GM11168 (cell line): Measurements from ENCODE around the gene MSS51.

Experiments
- in situ Hi-C: fragments of 300-500 bp; cut with MboI; formaldehyde crosslinking; loops from one replicate; pipeline ENCODE4 v1.12.0; 2022; ENCODE audit warnings: low sequenced_read_pairs; ENCODE audit not compliant: unreplicated experiment

MSS51 gene

GRCh38 chr10:73433538-73433867, at the start of gene MSS51:
Gene MSS51, minus strand, starts transcription at chr10:73433561. Its CDS starts 5,277 bp downstream, at chr10:73428284.
- in situ Hi-C loops, result no loop called here

- in situ Hi-C loops, result no loop called here
These were observed 46.8 kb upstream of the MSS51 start for GRCh38 chr10:73480158-73480557.

- in situ Hi-C loops, result no loop called here
These were observed 45.3 kb upstream of the MSS51 start for GRCh38 chr10:73478636-73479035.

GRCh38 chr10:73471226-73471625, 37.9 kb upstream of the MSS51 start:
- in situ Hi-C loops, result no loop called here

GRCh38 chr10:73469579-73469978, 36.2 kb upstream of the MSS51 start:
- in situ Hi-C loops, result no loop called here

GRCh38 chr10:73467206-73467605, 33.8 kb upstream of the MSS51 start:
- in situ Hi-C loops, result no loop called here

GRCh38 chr10:73465978-73466726, 32.8 kb upstream of the MSS51 start:
- in situ Hi-C loops, result no loop called here

- in situ Hi-C loops, result no loop called here
These were observed 27.5 kb upstream of the MSS51 start for GRCh38 chr10:73460897-73461296.

GRCh38 chr10:73459683-73460314, 26.4 kb upstream of the MSS51 start:
- in situ Hi-C loops, result no loop called here

- in situ Hi-C loops, result no loop called here
These were observed 23.0 kb upstream of the MSS51 start for GRCh38 chr10:73456187-73456890.

- in situ Hi-C loops, result no loop called here
These were observed 15.8 kb upstream of the MSS51 start for GRCh38 chr10:73449113-73449512.

- in situ Hi-C loops, result no loop called here
These were observed 15.0 kb upstream of the MSS51 start for GRCh38 chr10:73448384-73448783.

GRCh38 chr10:73446926-73447325, 13.6 kb upstream of the MSS51 start:
- in situ Hi-C loops, result no loop called here

GRCh38 chr10:73444457-73444856, 11.1 kb upstream of the MSS51 start:
- in situ Hi-C loops, result no loop called here

- in situ Hi-C loops, result no loop called here
These were observed 6.4 kb upstream of the MSS51 start for GRCh38 chr10:73439605-73440312.

GRCh38 chr10:73439055-73439454, 5.7 kb upstream of the MSS51 start:
- in situ Hi-C loops, result no loop called here

- in situ Hi-C loops, result no loop called here
These were observed 469 bp downstream of the MSS51 start for GRCh38 chr10:73432646-73433537.

GRCh38 chr10:73426318-73426717, 7.0 kb downstream of the MSS51 start:
- in situ Hi-C loops, result no loop called here

- in situ Hi-C loops, result no loop called here
These were observed 8.9 kb downstream of the MSS51 start for GRCh38 chr10:73424478-73424877.

GRCh38 chr10:73423309-73423708, 10.1 kb downstream of the MSS51 start:
- in situ Hi-C loops, result no loop called here
